Measurements from ENCODE around the gene GATAD2A. TPM values are rescaled to one million over a fixed set of nuclear protein-coding genes. Genes with fewer than 3 reads are reported as not detected.

Gene GATAD2A
- total and polyA plus RNA-seq, 9 of the 15 experiments (the other 6 are each of a cell fraction or from before 2014, with no cell fraction given): 2.4 to 226 (median 44.2) TPM

GRCh38 chr19:19366434-19367396, 38.8 kb upstream of the GATAD2A start (continued):
- TF ChIP-seq PRDM10 (IDR thresholded peaks at IDR 0.05; ENCODE audit: partially characterized antibody): peak; percentile 91
- TF ChIP-seq SAFB (IDR thresholded peaks at IDR 0.05; ENCODE audit: borderline replicate concordance, low read depth, low read length): no peak
- TF ChIP-seq RB1 (IDR thresholded peaks at IDR 0.05; ENCODE audit: low read depth): peak; percentile 76
- peak; percentile 39; the same call in 1 of the 2 replicates for TF ChIP-seq ATF3 (IDR thresholded peaks at IDR 0.05)
- no peak for TF ChIP-seq ATF3 (CRISPR knock-in tag; conservative IDR thresholded peaks at IDR 0.05)
- TF ChIP-seq MCM2 (IDR thresholded peaks at IDR 0.05; ENCODE audit: low read depth): no peak
- no peak for TF ChIP-seq CREBBP (IDR thresholded peaks at IDR 0.05; ENCODE audit: low read depth, low read length)
- TF ChIP-seq ESRRB (CRISPR knock-in tag; IDR thresholded peaks at IDR 0.05; ENCODE audit: borderline replicate concordance): no peak
- TF ChIP-seq ZNF324 (CRISPR knock-in tag; IDR thresholded peaks at IDR 0.05): 0 out of 2 replicates have a peak, but pooled peaks have one; percentile 25
- no peak for TF ChIP-seq RBM22 (IDR thresholded peaks at IDR 0.05; ENCODE audit: low read depth, low read length, poor library complexity, severe bottlenecking)
- TF ChIP-seq DPF2 (IDR thresholded peaks at IDR 0.05): no peak
- peak; percentile 58; the same call in 1 of the 2 replicates for TF ChIP-seq DMBX1 (CRISPR knock-in tag; IDR thresholded peaks at IDR 0.05; ENCODE audit: borderline replicate concordance)
- TF ChIP-seq ZNF280B (CRISPR knock-in tag; IDR thresholded peaks at IDR 0.05): no peak
- TF ChIP-seq HDAC1 (IDR thresholded peaks at IDR 0.05): 0 out of 4 replicates have a peak, but pooled peaks of 1 of the 2 experiments have one; percentile 52
- no peak for TF ChIP-seq ZBTB1 (CRISPR knock-in tag; IDR thresholded peaks at IDR 0.05; ENCODE audit: borderline replicate concordance, low read depth)
- TF ChIP-seq ZNF507 (tag; conservative IDR thresholded peaks at IDR 0.05): no peak
- TF ChIP-seq HES1 (IDR thresholded peaks at IDR 0.05; ENCODE audit: low read depth): no peak
- no peak for TF ChIP-seq ZKSCAN3 (CRISPR knock-in tag; IDR thresholded peaks at IDR 0.05)
- no peak for TF ChIP-seq ZNF707 (CRISPR knock-in tag; conservative IDR thresholded peaks at IDR 0.05)
- no peak for TF ChIP-seq ZNF133 (CRISPR knock-in tag; IDR thresholded peaks at IDR 0.05)
